ENCODE data around the gene FAM9A. TPM values are rescaled to one million over a fixed set of nuclear protein-coding genes. Genes with fewer than 3 reads are reported as not detected.
A peak's percentile ranks its signal among the peaks of the same experiment; 100 is the strongest.

Gene FAM9A
- total RNA-seq, 6 donors from 2014 or later: not detected

DNA sequence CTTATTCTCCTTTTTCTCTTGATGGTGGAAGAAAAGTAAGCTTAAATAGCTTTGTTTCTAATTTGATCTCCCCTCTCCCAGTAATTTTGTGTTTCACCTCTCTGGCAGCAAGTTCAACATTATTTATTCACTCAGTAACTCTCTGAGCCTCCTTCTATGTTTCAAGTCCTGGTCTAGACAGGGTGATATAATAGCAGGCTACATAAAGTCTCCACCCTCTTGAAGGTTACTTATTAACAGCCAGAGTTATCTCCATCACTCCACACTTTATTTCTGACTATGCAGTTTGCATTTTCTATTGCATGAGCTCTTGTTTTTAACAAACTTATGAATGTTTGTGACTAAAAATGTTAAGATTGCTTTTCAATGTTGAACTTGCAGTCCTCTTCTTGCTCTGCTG lies 51.5 kb downstream of the FAM9A start:
- Histone ChIP-seq H3K9me3 (no peaks in the 10 kb centered on the region), H3K4me1 (no peaks in the 10 kb centered on the region), H3K4me3 (no peak overlapping the region), H3K27ac (no peak overlapping the region), H3K36me3 (no peaks in the 10 kb centered on the region), H3K27me3 (no peaks in the 10 kb centered on the region)
- DNase-seq: no peak
- no peak for ATAC-seq (ENCODE audit: low FRiP score in 2 of 2)
- TF ChIP-seq POLR2AphosphoS5 (IDR thresholded peaks at IDR 0.05): no peak
- no peak for TF ChIP-seq EP300 (IDR thresholded peaks at IDR 0.05)
- TF ChIP-seq, protein P1, sequence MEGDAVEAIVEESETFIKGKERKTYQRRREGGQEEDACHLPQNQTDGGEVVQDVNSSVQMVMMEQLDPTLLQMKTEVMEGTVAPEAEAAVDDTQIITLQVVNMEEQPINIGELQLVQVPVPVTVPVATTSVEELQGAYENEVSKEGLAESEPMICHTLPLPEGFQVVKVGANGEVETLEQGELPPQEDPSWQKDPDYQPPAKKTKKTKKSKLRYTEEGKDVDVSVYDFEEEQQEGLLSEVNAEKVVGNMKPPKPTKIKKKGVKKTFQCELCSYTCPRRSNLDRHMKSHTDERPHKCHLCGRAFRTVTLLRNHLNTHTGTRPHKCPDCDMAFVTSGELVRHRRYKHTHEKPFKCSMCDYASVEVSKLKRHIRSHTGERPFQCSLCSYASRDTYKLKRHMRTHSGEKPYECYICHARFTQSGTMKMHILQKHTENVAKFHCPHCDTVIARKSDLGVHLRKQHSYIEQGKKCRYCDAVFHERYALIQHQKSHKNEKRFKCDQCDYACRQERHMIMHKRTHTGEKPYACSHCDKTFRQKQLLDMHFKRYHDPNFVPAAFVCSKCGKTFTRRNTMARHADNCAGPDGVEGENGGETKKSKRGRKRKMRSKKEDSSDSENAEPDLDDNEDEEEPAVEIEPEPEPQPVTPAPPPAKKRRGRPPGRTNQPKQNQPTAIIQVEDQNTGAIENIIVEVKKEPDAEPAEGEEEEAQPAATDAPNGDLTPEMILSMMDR (IDR thresholded peaks at IDR 0.05): no peak
- TF ChIP-seq POLR2A (IDR thresholded peaks at IDR 0.05): no peak

GRCh38 chrX:8748855-8749254 lies 52.3 kb downstream of the FAM9A start:
- 0 to 7% methylated on average over 6 of the region's 6 CpGs for WGBS, 2 donors
- ATAC-seq (ENCODE audit: low FRiP score in 2 of 2): peak in 1 of 2 donors; percentile 51
- H3K27me3 ChIP-seq: no peaks in the 10 kb centered on the region
- H3K36me3 ChIP-seq: no peaks in the 10 kb centered on the region
- no peak for DNase-seq
- no peak for TF ChIP-seq EP300 (IDR thresholded peaks at IDR 0.05)
- TF ChIP-seq, protein P1 (IDR thresholded peaks at IDR 0.05): peak in 3 of 6 experiments; percentile 16 to 29 (median 28)
- H3K4me1 ChIP-seq: no peaks in the 10 kb centered on the region
- H3K4me3 ChIP-seq: no peak overlapping the region
- H3K27ac ChIP-seq: no peak overlapping the region
- H3K9me3 ChIP-seq: no peaks in the 10 kb centered on the region

DNA sequence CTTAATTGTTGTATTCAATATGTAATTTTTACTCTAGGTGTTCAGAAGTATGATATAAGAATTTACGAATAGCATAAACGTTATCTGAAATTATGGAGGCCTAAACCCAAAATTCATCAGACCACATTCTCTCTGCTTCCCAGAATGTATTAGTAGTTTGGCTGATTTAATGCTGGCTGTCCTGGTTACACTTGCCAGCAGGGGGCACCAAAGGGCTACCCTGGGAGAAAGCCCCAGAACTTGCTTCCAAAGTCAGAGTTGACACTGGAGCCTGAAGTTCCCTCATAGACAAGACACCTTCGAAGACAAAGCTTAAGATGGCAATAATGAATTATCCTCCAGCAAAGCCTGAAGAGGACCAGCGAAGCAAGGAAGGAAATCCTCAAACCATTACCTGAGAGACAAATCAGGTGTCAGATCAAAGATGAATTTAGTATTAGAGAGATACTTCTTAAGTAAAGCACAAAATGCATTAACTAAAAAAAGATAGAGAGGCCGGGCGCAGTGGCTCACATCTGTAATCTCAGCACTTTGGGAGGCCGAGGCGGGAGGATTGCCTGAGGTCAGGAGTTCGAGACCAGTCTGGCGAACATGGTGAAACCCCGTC lies 58.0 kb downstream of the FAM9A start:
- TF ChIP-seq, protein P1 (IDR thresholded peaks at IDR 0.05): peak; percentile 36 to 76 (median 55)
- TF ChIP-seq POLR2AphosphoS5 (IDR thresholded peaks at IDR 0.05): no peak
- peak in 1 of 2 donors; percentile 57 for DNase-seq
- H3K4me1 ChIP-seq: no peaks in the 10 kb centered on the region
- H3K9me3 ChIP-seq: no peaks in the 10 kb centered on the region
- ATAC-seq (ENCODE audit: low FRiP score in 2 of 2): no peak
- no peaks in the 10 kb centered on the region for H3K36me3 ChIP-seq
- H3K27ac ChIP-seq: no peak overlapping the region
- H3K27me3 ChIP-seq: no peaks in the 10 kb centered on the region
- no peak overlapping the region for H3K4me3 ChIP-seq
- 61 to 63% methylated on average over 11 of the region's 11 CpGs for WGBS, 2 donors

GRCh38 chrX:8741981-8742380 lies 59.2 kb downstream of the FAM9A start:
- ATAC-seq (ENCODE audit: low FRiP score in 2 of 2) (no peak), DNase-seq (no peak)
- TF ChIP-seq POLR2AphosphoS5 (IDR thresholded peaks at IDR 0.05) (no peak), EP300 (IDR thresholded peaks at IDR 0.05) (no peak), POLR2A (IDR thresholded peaks at IDR 0.05) (no peak)
- TF ChIP-seq, protein P1 (IDR thresholded peaks at IDR 0.05): no peak
- H3K27me3 ChIP-seq: no peaks in the 10 kb centered on the region
- H3K9me3 ChIP-seq: no peaks in the 10 kb centered on the region
- H3K36me3 ChIP-seq: no peaks in the 10 kb centered on the region
- no peak overlapping the region for H3K4me3 ChIP-seq
- WGBS, 2 donors: 86 to 93% methylated on average over 5 to 10 of the region's 10 CpGs
- H3K27ac ChIP-seq: no peak overlapping the region
- no peaks in the 10 kb centered on the region for H3K4me1 ChIP-seq

Other genes starting within 250 kb of the FAM9A start
- gene ANOS1, start 69.2 kb downstream of the FAM9A start, total RNA-seq: 100 to 1,000 TPM in 1 of 6 donors, 10 to 100 TPM in 5; 16.8 to 118 (median 66.6) TPM
- gene FAM9B, start 232.7 kb upstream of the FAM9A start, total RNA-seq: under 1 TPM in 2 of 6 donors, not detected in 4; 0.37 to 0.51 TPM